Subcutaneous abdominal adipose tissue (tissue), 5 donors: ENCODE measurements around the gene CLCN2.

Source experiments
- H3K27ac ChIP-seq: one replicate; pipeline ENCODE4 v1.7.0; 2013; ENCODE audit warnings: low read depth, mild to moderate bottlenecking, inconsistent platforms, low read length, moderate library complexity
- H3K27me3 ChIP-seq, 5 donors: one replicate each; pipeline ENCODE4 v1.7.0; 2013; ENCODE audit warnings: low read length in 5 of 5, inconsistent platforms in 1 of 5; ENCODE audit not compliant: control insufficient read depth in 5 of 5, insufficient read depth in 4 of 5
- H3K36me3 ChIP-seq, 5 donors: one replicate each; pipeline ENCODE4 v1.7.0; 2013; ENCODE audit warnings: low read length in 5 of 5; ENCODE audit not compliant: control insufficient read depth in 5 of 5, insufficient read depth in 5 of 5
- H3K4me1 ChIP-seq, 5 donors: one replicate each; pipeline ENCODE4 v1.7.0; 2013; ENCODE audit warnings: low read length in 5 of 5, mild to moderate bottlenecking in 3 of 5, moderate library complexity in 1 of 5; ENCODE audit not compliant: control insufficient read depth in 5 of 5, insufficient read depth in 5 of 5
- H3K4me3 ChIP-seq, 5 donors: one replicate each; pipeline ENCODE4 v1.7.0; 2013; ENCODE audit warnings: low read length in 5 of 5, low read depth in 1 of 5
- H3K9ac ChIP-seq, 5 donors: one replicate each; pipeline ENCODE4 v1.7.0; 2013; ENCODE audit warnings: low read length in 5 of 5, mild to moderate bottlenecking in 4 of 5, moderate library complexity in 3 of 5
- H3K9me3 ChIP-seq, 5 donors: one replicate each; pipeline ENCODE4 v1.7.0; 2013; ENCODE audit warnings: low read length in 5 of 5; ENCODE audit not compliant: control insufficient read depth in 5 of 5
- donor health status: healthy.
- donor health status: healthy.
- donor health status: healthy.
- donor health status: healthy.
- donor health status: healthy.

The CLCN2 gene

GRCh38 chr3:184361532-184361931 is at the start of gene CLCN2, which contains the start of gene POLR2H:
Gene CLCN2, minus strand, starts transcription at chr3:184361605. Its CDS starts 126 bp downstream, at chr3:184361479.
Gene POLR2H, plus strand, starts transcription at chr3:184361710. Its CDS starts 1,783 bp downstream, at chr3:184363493.
- Histone ChIP-seq H3K36me3 (peaks cover 4 to 21% (median 14%) of the 10 kb centered on the region in 5 donors), H3K27me3 (no peaks in the 10 kb centered on the region), H3K4me1 (peaks cover 4 to 41% (median 33%) of the 10 kb centered on the region in 5 donors), H3K27ac (peak within 1 kb of the TSS; percentile 99), H3K4me3 (peak within 1 kb of the TSS; percentile 71 to 89 (median 83)), H3K9me3 (no peaks in the 10 kb centered on the region), H3K9ac (peak within 1 kb of the TSS; percentile 68 to 97 (median 94))

DNA sequence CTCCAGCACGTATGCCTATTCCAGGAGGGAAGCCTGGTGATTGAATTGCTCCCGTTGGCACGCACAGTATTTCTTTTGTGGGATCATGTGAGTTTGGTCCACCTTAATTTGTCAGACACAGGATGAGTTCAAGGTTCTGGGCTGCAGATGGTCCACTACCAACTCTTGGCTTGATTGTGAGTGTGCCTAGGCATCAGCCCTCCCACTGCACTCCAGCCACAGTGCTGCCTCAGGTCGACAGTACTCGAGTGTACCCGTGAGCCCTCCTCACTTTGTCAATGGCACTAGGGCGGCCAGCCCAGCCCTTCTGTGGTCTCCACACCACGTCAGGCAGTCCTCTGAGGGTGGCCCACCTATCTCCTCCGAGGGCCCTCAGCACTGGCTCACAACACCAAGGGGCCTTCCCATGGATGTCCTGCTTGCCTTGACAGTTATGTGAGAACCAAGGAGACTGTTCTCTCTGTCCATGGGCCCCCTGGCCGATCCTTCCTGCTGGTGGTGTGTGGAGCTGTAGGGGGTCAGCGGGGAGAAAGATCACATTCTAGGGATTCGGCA is 48.6 kb upstream of the CLCN2 start:
- Histone ChIP-seq H3K27ac (no peak overlapping the region), H3K9ac (no peak overlapping the region), H3K4me3 (no peak overlapping the region), H3K36me3 (no peaks in the 10 kb centered on the region), H3K9me3 (peaks cover 0 to 2% (median 0%) of the 10 kb centered on the region in 5 donors), H3K4me1 (no peaks in the 10 kb centered on the region), H3K27me3 (no peaks in the 10 kb centered on the region)

- Histone ChIP-seq H3K9me3 (peaks cover 0 to 2% (median 0%) of the 10 kb centered on the region in 5 donors), H3K27me3 (no peaks in the 10 kb centered on the region), H3K27ac (no peak overlapping the region), H3K9ac (no peak overlapping the region), H3K36me3 (no peaks in the 10 kb centered on the region), H3K4me3 (no peak overlapping the region), H3K4me1 (no peaks in the 10 kb centered on the region)
Observed at GRCh38 chr3:184409331-184409926, 48.0 kb upstream of the CLCN2 start.

- no peak overlapping the region for H3K4me3 ChIP-seq
- H3K27me3 ChIP-seq, result peaks cover 0 to 10% (median 8%) of the 10 kb centered on the region in 5 donors
- no peak overlapping the region for H3K27ac ChIP-seq
- no peak overlapping the region for H3K9ac ChIP-seq
- no peaks in the 10 kb centered on the region for H3K36me3 ChIP-seq
- H3K4me1 ChIP-seq, result no peaks in the 10 kb centered on the region
- no peaks in the 10 kb centered on the region for H3K9me3 ChIP-seq
Observed at GRCh38 chr3:184405075-184406030, 43.9 kb upstream of the CLCN2 start.

- no peak overlapping the region for H3K4me3 ChIP-seq
- no peak overlapping the region for H3K27ac ChIP-seq
Observed at GRCh38 chr3:184399410-184399809, 38.0 kb upstream of the CLCN2 start.

DNA sequence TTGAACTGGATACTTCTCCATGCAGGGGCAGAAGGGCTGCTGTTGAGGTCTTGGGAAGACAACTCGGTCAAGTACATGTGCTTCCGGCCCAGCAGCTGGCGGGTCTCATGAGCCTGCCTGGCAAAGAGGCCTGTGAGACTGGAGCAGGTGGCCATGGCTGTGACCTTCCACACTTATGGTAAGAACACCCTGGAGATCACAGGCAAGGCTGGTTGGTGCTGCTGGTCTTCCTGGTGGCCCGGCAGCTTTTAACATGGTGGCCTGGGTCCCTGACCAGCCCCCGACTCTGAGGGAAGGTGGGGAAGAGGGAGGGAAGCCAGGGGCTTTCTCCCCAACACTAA is 33.9 kb upstream of the CLCN2 start:
- Histone ChIP-seq H3K4me3 (no peak overlapping the region), H3K27me3 (peaks cover 0 to 2% (median 0%) of the 10 kb centered on the region in 5 donors), H3K9me3 (no peaks in the 10 kb centered on the region), H3K9ac (no peak overlapping the region), H3K27ac (no peak overlapping the region), H3K4me1 (peaks cover 0 to 2% (median 0%) of the 10 kb centered on the region in 5 donors), H3K36me3 (no peaks in the 10 kb centered on the region)

More at GRCh38 chr3:184399410-184399809, 38.0 kb upstream of the CLCN2 start:
- H3K4me1 ChIP-seq, result peaks cover 0 to 2% (median 0%) of the 10 kb centered on the region in 5 donors
- H3K36me3 ChIP-seq, result no peaks in the 10 kb centered on the region
- no peaks in the 10 kb centered on the region for H3K9me3 ChIP-seq
- no peak overlapping the region for H3K9ac ChIP-seq
- H3K27me3 ChIP-seq, result peaks cover 0 to 10% (median 8%) of the 10 kb centered on the region in 5 donors

DNA sequence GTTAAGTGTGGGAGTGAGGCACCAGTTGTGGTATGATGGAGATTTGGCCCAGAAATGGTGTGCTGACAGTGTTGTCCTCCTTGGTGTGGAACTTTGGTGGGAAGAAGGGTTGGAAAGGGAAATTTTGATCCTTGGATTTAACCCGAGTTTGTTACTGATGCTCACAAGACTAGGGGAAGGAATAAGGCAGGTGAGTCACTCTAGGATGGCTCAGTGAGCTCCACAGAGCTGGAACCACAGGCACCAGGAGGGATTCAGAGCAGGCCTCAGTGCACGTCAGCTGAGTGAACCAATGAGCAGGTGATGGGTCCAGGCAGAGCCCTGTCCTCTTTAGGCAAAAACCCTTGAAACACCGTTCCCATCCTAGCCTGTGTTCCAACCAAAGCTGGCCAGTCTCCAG is 29.9 kb upstream of the CLCN2 start:
- H3K9ac ChIP-seq, result no peak overlapping the region
- H3K4me3 ChIP-seq, result no peak overlapping the region
- H3K27me3 ChIP-seq, result peaks cover 0 to 2% (median 0%) of the 10 kb centered on the region in 5 donors
- no peaks in the 10 kb centered on the region for H3K9me3 ChIP-seq
- peaks cover 0 to 24% (median 3%) of the 10 kb centered on the region in 5 donors for H3K36me3 ChIP-seq
- no peak overlapping the region for H3K27ac ChIP-seq
- no peaks in the 10 kb centered on the region for H3K4me1 ChIP-seq

DNA sequence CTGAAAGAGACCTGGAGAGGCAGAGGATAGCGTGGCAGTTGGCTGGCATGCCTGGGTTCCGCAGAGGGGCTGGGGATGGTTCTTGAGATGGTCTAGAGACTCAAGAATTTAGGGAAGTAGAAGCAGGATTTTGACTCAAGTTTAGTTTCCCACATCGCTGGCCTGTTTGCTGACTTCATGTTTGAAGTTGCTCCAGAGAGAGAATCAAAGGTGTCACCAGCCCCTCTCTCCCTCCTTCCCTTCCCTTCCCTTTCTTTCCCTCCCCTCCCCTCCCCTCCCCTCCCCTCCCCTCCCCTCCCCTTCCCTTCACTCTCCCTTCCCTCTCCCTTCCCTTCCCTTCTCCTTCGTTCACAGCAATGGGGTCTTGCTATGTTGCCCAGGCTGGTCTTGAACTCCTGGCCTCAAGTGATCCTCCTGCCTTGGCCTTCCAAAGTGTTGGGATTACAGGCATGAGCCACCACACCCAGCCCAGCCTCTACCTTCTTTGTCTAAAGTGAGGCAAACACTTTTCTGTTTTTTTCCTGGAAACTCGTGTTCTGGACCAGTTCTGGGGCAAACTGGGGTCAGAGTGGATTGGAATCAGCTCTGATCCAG is 28.6 kb upstream of the CLCN2 start:
- H3K4me1 ChIP-seq, result no peaks in the 10 kb centered on the region
- H3K27ac ChIP-seq, result no peak overlapping the region
- H3K9ac ChIP-seq, result no peak overlapping the region
- H3K9me3 ChIP-seq, result no peaks in the 10 kb centered on the region
- no peak overlapping the region for H3K4me3 ChIP-seq
- H3K36me3 ChIP-seq, result peaks cover 0 to 30% (median 3%) of the 10 kb centered on the region in 5 donors
- peaks cover 0 to 2% (median 0%) of the 10 kb centered on the region in 5 donors for H3K27me3 ChIP-seq

DNA sequence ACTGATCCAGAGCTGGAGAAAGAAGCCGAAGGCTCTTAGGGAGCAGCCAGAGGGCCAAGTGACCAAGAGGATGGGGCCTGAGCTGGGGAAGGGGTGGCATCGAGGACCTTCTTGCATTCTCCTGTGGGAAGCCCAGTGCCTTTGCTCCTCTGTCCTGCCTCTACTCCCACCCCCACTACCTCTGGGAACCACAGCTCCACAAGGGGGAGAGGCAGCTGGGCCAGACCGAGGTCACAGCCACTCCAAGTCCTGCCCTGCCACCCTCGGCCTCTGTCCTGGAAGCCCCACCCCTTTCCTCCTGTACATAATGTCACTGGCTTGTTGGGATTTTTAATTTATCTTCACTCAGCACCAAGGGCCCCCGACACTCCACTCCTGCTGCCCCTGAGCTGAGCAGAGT is 28.0 kb upstream of the CLCN2 start:
- Histone ChIP-seq H3K4me3 (no peak overlapping the region), H3K9ac (no peak overlapping the region), H3K27ac (no peak overlapping the region), H3K27me3 (peaks cover 0 to 2% (median 0%) of the 10 kb centered on the region in 5 donors), H3K36me3 (peaks cover 0 to 33% (median 3%) of the 10 kb centered on the region in 5 donors), H3K9me3 (no peaks in the 10 kb centered on the region), H3K4me1 (no peaks in the 10 kb centered on the region)
